Putamen (tissue), 1 donor: ENCODE data around the gene SSX1.
"Not testable (repeated sequence)": the region's sequence is repeated elsewhere in the genome, so short reads cannot be mapped to it uniquely, and the experiment has no call there.

Experiments
- DNase-seq: peaks from one replicate; pipeline ENCODE4 v3.0.0-alpha.2; 2016; ENCODE audit warnings: low spot score

Gene SSX1

GRCh38 chrX:48255062-48255796 is at the start of gene SSX1:
Gene SSX1 (plus strand): TSS chrX:48255392. CDS start chrX:48257242, 1,850 bp downstream.
- DNase-seq, result not testable (repeated sequence)

GRCh38 chrX:48214341-48214740 is 40.9 kb upstream of the SSX1 start:
- DNase-seq, result not testable (repeated sequence)

GRCh38 chrX:48224196-48224595 is 31.0 kb upstream of the SSX1 start:
- DNase-seq, result not testable (repeated sequence)

GRCh38 chrX:48252945-48253344 is 2.2 kb upstream of the SSX1 start:
- not testable (repeated sequence) for DNase-seq

GRCh38 chrX:48274365-48274764 is 19.2 kb downstream of the SSX1 start:
- not testable (repeated sequence) for DNase-seq

- no peak for DNase-seq
These were observed 23.8 kb downstream of the SSX1 start for GRCh38 chrX:48278958-48279357.

- DNase-seq, result not testable (repeated sequence)
These were observed 25.5 kb downstream of the SSX1 start for GRCh38 chrX:48280729-48281128.

- DNase-seq, result no peak
These were observed 51.0 kb downstream of the SSX1 start for GRCh38 chrX:48306175-48306574.

GRCh38 chrX:48313996-48314395 is 58.8 kb downstream of the SSX1 start:
- not testable (repeated sequence) for DNase-seq
